Activated T-helper 1 cell treated with anti-CD3 and anti-CD28 coated beads, Interleukin-2, amount 50 U/mL, for 16 hours (primary cell): ENCODE data around the gene LRRC74B.

Experiments used
- DNase-seq, 2 donors: peaks; one replicate each; pipeline ENCODE4 v3.0.0-alpha.2; 2020; ENCODE audit warnings: low read depth in 1 of 2, low spot score in 1 of 2

LRRC74B gene

DNA sequence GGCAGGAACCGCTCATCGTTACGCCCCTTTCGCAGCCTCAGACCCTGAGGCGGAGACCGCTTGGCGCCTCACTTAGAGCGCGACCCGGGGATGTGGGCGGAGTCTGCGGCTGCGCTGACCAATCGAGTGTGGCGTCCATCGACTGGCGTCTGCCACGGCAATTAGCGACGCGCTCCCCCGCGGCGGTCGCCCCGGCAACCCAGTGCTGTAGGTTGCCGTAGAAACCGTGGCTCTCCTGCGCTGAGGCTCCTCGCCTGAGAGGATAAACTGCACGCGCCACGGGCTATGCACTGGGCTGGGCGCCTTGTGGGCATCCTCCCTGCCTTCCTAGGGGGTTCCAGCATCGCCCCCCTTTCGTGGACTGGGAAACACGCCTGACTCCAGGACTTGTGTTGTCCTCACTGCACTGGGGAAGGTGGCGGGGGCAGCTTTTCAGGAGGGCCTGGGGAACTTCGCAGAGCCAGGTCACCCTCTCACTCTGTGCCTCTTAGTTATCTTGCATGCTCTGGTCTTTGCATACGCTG, 31.5 kb upstream of the LRRC74B start:
- peak; percentile 70 to 76 for DNase-seq

DNA sequence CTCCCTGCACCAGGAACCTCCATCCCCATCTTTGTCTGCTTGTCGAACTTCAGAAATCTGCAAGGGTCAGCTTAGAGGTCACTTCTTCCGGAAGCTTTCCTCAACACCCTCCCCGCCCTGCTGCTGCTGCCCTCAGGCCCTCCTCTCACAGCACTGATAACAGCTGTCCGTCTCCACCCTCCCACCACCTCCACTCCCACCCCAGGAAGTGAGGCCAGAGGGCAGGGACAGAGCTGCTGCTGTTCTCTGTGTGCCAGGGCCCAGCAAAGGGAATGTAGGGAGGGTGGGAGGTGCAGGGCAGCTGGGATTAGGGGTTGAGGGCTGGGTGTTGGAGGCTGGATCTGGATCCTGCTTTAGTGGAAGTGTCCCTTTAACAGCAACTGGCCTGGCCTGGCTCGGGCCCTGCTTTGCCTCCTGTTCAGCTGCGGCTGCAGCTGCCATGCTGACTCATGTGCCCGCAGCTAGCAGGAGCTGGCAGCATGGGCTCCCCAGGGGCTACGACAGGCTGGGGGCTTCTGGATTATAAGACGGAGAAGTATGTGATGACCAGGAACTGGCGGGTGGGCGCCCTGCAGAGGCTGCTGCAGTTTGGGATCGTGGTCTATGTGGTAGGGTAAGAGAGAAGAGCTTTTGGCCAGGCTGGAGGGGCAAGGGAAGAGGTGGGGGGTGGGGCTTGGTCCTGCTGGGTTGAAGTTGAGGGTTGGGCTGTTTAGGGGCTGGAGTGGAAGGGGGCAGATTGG, 30.9 kb upstream of the LRRC74B start, which contains the start of gene P2RX6:
Gene P2RX6, plus strand, starts transcription at position 440 of the 740 bp plus-strand sequence. Its CDS starts 10 bp downstream, at position 450.
- DNase-seq: no peak

DNA sequence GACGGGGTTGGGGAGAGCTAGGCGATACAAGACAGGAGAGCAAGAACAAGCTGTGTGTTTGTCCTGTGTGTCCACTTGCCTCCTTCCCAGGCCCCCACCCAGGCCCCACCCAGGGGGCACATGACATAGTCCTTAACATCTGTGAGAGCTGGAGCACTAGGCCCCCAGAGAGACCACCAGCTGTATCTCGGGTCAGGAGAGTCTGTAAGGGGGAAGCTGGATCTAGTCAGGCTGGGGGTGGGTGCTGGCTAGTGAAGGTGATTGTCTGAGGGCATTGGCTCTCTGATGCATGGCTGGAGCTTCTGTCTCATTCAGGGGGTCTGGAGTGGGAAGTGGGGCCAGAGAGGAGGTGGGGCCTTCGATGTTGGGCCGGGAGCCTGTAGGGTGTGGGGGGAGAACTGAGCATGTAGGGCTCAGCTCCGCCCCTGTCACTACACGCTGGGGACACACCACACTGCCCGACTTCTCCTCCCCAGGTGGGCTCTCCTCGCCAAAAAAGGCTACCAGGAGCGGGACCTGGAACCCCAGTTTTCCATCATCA, 30.2 kb upstream of the LRRC74B start:
- DNase-seq: no peak

DNA sequence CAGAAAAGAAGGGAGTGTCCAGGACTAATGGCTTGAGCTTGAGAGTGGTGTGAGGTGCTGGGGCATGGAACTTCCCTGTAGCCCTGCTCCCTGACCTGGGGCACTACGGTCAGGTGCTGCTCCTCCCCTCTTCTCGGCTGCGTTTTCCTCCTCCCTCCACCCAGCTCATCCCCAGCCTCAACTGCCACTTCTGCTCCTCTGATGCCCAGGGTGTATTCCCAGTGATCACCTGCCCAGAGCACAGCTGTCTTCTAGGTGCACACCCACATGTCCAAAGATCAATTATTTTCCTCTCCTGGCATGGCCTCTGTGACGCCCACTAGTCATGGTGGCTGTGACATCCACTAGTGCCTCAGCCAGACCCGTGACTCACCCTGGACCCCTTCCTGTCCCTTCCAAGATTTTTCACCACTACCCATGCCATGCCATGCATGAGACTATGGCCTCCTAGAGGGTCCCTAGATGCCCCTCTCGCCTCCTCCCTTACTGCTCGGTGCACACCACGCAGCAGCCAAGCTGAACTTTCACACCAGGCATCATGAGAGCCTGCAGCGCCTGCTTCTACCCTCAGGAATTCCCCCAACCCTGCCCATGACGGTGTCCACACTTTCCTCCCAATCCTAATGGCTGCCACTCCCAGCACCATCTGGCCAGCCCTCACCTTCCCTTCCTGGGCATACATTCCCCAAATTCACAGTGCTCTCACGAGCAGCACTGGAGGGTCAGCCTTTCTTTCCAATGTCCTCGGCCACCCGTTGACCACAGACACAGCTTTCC, 28.9 kb upstream of the LRRC74B start:
- DNase-seq: no peak

DNA sequence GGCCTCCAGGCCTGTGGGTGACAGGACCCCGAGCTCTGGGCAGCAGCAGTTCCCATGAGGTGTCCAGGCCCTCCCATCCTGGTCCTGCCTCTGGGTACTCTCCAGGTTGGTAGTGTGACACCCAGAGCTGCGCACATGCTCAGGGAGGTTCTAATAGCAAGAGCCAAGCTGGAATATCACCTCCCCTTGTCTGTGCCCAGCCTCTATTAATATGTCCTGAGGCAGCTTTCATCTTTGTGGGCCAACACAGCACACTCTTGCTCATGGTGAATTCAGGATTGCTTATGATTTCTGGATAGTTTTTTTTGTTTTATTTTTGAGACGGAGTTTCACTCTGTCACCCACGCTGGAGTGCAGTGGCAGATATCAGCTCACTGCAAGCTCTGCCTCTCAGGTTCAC, 27.4 kb upstream of the LRRC74B start:
- no peak for DNase-seq

DNA sequence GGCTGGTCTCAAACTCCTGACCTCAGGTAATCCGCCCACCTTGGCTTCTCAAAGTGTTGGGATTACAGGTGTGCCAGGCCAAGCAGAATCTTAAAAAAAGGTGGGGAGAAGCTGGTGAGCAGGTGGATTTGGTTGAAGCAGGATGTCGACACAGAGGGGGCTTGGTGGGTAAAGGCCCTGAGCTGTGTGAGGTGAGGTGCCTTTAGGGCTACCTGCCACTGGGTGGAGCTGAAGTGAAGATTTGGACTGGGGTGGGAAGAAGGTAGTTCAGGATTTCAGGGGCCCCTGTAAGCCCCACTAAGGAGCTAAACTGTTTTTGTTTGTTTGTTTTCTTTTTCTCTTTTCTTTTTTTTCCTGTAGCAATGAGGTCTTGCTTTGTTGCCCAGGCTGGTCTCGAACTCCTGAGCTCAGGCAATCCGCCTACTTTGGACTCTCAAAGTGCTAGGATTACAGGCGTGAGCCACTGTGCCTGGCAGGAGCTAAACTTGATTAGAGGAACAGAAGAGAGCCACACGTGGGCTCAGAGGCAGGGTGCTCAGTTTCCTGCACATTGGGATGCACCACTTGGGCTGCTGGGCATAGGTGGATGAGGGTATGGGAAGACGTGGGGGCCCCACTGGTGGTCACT, 24.8 kb upstream of the LRRC74B start:
- DNase-seq: no peak

DNA sequence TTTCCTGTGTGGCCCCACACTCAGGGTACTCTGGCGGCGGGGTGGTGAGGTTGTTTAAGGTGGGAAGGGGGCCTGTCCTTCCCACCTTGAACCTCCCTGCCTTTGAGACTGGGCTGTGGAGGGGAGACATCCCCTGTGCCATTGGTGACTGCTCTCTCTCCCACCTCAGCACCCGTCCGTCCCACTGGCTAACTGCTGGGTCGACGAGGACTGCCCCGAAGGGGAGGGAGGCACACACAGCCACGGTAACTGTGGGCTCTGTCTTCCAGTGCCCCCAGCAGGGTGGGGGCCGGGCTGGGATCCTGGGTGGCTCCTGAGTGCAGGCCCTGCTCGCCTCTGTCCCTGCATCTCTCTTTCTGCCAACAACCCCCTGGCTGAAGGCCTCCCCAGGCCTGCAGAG, 23.2 kb upstream of the LRRC74B start:
- no peak for DNase-seq

DNA sequence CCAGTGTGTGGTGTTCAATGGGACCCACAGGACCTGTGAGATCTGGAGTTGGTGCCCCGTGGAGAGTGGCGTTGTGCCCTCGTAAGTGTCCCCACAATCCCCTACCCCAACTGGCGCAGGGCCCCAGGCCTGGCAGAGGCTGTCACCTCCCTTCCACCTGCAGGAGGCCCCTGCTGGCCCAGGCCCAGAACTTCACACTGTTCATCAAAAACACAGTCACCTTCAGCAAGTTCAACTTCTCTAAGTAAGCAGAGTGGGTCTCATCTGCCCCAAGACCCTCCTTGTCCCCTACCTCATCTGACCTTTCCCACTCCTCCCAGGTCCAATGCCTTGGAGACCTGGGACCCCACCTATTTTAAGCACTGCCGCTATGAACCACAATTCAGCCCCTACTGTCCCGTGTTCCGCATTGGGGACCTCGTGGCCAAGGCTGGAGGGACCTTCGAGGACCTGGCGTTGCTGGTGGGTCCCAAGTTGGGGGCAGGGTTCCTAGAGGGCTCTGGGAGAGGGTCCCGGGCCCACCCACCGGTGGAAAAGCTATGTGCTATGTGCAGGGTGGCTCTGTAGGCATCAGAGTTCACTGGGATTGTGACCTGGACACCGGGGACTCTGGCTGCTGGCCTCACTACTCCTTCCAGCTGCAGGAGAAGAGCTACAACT, 22.7 kb upstream of the LRRC74B start:
- DNase-seq: no peak

DNA sequence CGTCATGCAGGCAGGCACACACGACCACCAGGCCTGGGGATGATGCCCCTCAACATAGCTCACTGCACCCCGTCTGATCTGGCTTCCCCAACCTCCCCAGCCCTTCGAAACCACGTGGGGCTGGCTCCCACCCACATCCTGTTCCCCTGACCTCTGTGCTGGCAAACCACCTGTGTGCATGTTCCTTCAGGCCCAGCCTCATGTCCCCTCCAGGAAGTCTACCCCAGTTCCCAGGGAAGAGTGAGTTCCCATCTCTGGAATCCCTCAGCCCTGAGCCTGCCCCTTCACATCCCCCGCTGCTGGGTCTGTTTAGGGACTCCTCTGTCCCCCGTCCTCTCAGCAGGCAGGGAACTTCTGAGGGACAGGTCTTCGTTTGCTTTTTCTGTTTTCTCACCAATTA, 20.5 kb upstream of the LRRC74B start:
- no peak for DNase-seq

DNA sequence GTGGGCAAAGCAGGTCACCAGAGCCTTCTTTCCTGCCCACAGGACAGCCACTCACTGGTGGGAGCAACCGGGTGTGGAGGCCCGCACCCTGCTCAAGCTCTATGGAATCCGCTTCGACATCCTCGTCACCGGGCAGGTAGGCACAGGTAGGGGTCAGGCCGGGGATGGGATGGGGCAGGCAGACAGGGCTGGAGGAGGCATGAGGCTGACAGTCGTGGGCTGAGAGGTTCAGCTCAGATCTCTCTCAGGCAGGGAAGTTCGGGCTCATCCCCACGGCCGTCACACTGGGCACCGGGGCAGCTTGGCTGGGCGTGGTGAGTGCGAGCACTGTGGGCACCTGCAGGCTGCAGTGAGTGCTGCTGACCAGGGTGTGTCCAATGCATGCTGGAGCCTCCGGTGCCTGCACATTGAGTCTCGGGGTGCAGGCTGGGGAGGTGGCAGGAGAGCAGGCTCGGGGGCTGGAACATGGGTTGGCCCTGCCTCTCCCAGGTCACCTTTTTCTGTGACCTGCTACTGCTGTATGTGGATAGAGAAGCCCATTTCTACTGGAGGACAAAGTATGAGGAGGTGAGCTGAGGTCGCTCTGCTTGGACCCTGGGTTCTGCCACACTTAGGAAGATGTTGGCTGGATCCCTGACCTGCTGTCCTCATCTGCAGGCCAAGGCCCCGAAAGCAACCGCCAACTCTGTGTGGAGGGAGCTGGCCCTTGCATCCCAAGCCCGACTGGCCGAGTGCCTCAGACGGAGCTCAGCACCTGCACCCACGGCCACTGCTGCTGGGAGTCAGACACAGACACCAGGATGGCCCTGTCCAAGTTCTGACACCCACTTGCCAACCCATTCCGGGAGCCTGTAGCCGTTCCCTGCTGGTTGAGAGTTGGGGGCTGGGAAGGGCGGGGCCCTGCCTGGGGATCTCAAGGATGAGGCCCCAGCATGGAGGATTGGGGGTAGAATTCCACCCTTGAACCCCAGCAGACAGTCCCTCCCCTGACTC, 19.7 kb upstream of the LRRC74B start:
- no peak for DNase-seq

DNA sequence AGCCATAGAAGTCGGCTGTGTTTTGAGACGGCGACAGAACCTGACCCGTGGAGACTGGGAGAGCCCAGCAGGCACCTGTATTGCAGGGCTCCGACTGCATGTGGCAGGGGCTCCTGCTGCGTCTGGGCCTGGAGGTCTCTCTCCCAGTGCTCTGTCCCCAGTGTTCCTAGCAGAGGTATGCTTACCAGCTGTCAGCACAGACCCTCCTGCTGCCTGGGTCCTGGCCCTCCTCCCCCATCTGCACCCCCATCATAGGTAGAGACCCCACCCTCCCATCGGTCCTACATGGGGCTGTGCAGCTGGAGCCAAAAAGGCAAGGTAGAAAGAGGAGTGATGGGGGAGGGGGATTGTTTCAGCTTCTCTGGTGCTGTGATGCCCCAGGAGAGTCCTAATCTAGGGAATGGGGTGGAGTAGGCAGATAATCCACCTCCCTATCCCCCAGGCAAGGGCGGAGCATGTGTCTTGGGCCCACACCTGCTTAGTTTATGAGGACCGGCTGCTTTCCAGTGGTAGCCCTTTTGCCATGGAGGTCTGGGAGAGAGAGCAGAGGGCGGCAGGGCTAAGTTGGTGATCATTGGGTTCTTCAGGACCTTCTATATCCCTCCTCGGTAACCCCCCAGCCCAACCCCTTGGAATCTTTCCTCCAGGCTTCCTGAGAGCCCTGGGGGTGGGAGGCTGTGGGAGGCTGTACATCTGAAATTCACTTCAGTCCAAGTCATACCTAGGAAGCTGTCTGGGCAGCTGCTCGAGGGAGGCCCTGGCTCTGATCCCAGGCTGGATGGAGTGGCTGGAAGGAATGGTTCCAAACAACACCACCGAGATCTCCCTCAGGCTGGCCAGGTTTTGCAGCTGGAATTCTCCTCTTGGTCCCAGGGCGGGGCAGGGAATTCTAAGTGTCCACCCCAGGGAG, 18.7 kb upstream of the LRRC74B start:
- no peak for DNase-seq

DNA sequence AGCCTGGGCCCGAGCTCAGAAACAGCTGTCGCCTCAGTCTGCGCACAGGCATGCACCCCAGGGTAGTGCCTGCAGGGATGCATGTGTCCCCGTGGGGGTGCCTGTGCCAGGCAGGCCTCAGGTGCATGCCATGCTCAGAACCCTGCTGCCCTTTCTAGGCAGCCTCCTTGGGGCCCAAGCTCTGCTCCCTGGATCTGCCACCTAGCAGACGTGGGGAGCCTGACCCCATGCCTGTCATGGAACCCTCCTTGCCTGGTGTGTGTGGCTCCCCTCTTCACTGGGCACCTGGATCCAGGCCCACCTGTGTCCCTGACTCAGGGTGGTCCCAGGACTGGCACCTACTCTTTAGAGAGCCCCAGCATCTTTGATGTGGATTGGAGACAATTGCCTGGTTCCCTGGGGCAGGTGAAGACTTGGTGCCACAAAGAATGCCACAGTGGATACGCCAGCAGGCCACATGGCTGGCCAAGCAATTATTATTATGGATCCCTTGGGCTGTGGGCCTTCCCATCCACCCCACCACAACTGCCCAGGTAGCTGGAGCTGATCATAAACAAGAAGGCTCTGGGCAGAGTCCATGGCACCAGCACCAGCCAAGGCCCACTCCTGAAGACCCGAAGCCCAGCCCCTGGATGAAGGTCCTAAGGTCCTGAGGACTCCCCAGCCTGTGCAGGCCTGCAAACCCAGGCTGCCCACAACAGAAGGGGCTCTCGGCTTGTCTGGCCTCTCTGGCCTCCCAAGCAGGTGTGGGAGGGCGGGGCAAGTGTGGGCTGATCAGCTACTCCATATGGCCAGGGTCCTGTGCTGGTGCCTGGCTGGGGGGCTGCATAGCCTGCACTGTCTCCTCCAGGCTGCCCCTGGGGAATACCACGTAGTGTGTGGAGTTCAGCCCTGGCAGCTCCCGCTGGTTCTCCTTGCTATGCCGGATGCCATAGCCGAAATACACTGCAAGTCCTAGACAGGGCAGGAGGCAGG, 17.2 kb upstream of the LRRC74B start:
- DNase-seq: no peak

DNA sequence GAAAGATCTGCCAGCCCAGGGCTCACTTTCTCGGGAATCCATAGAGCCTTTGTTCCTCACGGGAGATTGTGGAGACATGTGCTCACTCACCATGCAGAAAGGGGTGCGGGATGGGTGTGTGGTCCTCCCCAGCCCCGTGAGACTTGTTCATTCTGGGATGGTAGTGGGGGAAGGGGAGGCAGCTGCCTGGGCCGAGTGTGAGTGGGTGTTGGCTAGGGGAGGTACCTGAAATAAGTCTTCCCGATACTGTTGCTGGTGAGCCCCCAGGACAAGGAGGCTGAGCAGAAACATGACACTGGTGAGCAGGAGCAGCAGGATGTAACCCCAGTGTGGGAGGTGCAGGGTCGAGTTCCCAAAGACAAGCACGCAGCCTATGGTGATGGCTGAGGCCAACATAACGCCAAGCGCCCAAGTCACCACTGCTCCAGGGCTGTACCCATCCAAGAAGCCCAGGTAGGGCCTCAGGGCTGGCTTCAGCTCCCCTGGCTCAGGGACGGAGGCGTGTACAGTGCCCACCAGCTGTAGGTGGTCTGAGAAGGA, 16.2 kb upstream of the LRRC74B start:
- DNase-seq: no peak

DNA sequence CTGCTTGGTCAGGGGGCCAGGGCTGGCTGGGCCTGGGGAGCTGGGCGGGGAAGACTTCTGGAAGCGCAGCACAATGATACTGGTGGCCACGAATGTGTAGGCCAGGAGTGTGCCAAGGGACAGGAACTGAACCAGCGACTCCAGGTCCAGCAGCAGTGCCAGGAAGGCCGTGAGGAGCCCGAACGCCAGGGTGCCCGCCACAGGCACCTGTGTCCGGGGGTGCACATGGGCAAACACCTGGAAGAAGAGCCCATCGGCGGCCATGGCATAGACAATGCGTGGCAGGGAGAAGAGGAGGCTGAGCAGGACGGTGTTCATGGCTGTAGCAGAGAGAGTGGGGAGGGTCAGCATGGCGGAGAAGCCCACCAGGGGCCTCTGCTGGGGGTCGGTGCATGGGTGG, 15.7 kb upstream of the LRRC74B start:
- no peak for DNase-seq

DNA sequence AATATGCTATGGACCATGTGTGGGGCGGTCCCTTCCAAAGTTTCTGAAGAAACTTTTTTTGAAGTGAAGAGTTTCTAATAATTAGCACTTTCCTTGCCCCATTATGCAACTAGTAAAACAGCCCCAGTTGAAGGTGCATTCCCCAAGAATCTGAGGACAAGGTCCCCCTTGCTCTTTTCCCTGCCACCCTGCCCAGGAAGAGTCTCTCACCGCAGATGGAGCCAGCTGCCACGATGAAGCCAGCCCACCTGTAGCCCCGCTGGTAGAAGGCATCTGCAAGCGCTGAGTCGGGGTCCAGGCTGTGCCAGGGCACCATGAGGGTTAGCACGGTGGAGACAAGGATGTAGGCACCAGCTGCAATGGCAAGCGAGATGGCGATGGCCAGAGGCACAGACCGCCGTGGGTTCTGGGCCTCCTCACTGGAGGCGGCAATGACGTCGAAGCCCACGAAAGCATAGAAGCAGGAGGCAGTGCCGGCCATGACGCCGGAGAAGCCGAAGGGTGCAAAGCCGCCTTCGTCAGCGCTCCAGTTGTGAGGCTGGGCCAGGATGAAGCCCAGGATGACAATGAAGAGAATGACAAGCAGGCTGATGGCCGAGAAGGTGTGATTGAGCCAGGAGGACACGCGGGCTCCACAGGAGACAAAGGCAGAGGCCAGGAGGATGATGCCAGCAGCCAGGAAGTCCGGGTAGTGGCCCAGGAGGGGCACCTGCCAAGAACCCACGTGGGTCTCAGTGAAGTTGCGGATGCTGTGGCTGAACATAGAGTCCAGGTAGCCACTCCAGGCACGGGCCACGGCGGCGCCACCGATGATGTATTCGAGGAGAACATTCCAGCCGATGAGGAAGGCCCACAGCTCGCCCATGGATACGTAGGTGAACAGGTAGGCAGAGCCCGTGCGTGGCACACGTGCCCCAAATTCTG, 14.9 kb upstream of the LRRC74B start:
- no peak for DNase-seq

DNA sequence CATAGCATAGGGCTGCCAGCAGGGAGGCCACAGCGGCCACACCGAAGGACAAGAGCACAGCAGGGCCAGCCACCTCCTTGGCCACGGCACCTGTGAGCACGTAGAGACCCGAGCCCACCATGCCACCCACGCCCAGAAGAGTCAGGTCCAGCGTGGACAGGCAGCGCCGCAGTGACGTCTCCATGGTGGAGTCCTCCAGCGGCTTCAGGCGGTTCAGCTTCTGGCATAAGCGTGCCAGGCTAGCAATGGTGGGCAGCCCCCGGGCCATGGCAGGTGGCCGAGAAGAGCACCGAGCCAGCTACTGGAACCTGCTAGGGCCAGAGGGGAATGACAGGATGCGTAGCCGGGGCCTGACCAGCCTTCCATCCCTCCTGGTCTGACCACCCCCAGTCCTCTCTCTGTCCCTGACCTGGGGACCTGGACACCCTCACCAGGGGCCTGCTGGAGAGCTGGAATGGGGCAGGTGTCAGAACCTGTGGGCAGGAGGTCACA, 14.2 kb upstream of the LRRC74B start:
- DNase-seq: no peak
